ENCODE data around the gene HOXD13.

The HOXD13 gene

GRCh38 chr2:176112375-176113302, 20.1 kb downstream of the HOXD13 start:
- H3K9ac ChIP-seq (ENCODE audit: insufficient read length, low read depth) = no peak overlapping the region
- H3K4me1 ChIP-seq (ENCODE audit: insufficient read depth, insufficient read length) = peaks cover 3% of the 10 kb centered on the region
- no peak for DNase-seq (ENCODE audit: low read depth, low spot score)
- H3K36me3 ChIP-seq (ENCODE audit: insufficient read depth, insufficient read length, low read length) = peaks cover 13% of the 10 kb centered on the region
- H3K27me3 ChIP-seq (ENCODE audit: insufficient read depth, insufficient read length) = peaks cover 99% of the 10 kb centered on the region
- peaks cover 10% of the 10 kb centered on the region; the same call in 1 of the 2 replicates for H3K9me3 ChIP-seq (ENCODE audit: insufficient read depth, low read length)
- no peak overlapping the region for H3K4me3 ChIP-seq (ENCODE audit: insufficient read length, low read depth)
- TF ChIP-seq SUZ12 (IDR thresholded peaks at IDR 0.05; ENCODE audit: extremely low read depth, insufficient read depth, insufficient read length) (no peak), YY1 (IDR thresholded peaks at IDR 0.05; ENCODE audit: insufficient read depth, insufficient read length) (no peak), ZNF274 (IDR thresholded peaks at IDR 0.05; ENCODE audit: low read depth, low read length) (no peak)

GRCh38 chr2:176114120-176114929, 21.8 kb downstream of the HOXD13 start:
- no peak for TF ChIP-seq SUZ12 (IDR thresholded peaks at IDR 0.05; ENCODE audit: extremely low read depth, insufficient read depth, insufficient read length)
- TF ChIP-seq ZNF274 (IDR thresholded peaks at IDR 0.05; ENCODE audit: low read depth, low read length) = no peak
- TF ChIP-seq YY1 (IDR thresholded peaks at IDR 0.05; ENCODE audit: insufficient read depth, insufficient read length) = no peak
- no peak for DNase-seq (ENCODE audit: low read depth, low spot score)
- H3K9ac ChIP-seq (ENCODE audit: insufficient read length, low read depth) = no peak overlapping the region
- H3K36me3 ChIP-seq (ENCODE audit: insufficient read depth, insufficient read length, low read length) = peaks cover 15% of the 10 kb centered on the region
- H3K27me3 ChIP-seq (ENCODE audit: insufficient read depth, insufficient read length) = peaks cover 99% of the 10 kb centered on the region
- H3K4me3 ChIP-seq (ENCODE audit: insufficient read length, low read depth) = no peak overlapping the region
- peaks cover 2% of the 10 kb centered on the region for H3K4me1 ChIP-seq (ENCODE audit: insufficient read depth, insufficient read length)
- H3K9me3 ChIP-seq (ENCODE audit: insufficient read depth, low read length) = peaks cover 10% of the 10 kb centered on the region; the same call in 1 of the 2 replicates

- Histone ChIP-seq H3K4me3 (ENCODE audit: insufficient read length, low read depth) (no peak overlapping the region), H3K27me3 (ENCODE audit: insufficient read depth, insufficient read length) (peaks cover 99% of the 10 kb centered on the region), H3K4me1 (ENCODE audit: insufficient read depth, insufficient read length) (peaks cover 2% of the 10 kb centered on the region), H3K9ac (ENCODE audit: insufficient read length, low read depth) (no peak overlapping the region), H3K36me3 (ENCODE audit: insufficient read depth, insufficient read length, low read length) (peaks cover 15% of the 10 kb centered on the region), H3K9me3 (ENCODE audit: insufficient read depth, low read length) (peaks cover 10% of the 10 kb centered on the region; the same call in 1 of the 2 replicates)
- no peak for TF ChIP-seq ZNF274 (IDR thresholded peaks at IDR 0.05; ENCODE audit: low read depth, low read length)
- no peak for TF ChIP-seq SUZ12 (IDR thresholded peaks at IDR 0.05; ENCODE audit: extremely low read depth, insufficient read depth, insufficient read length)
- TF ChIP-seq YY1 (IDR thresholded peaks at IDR 0.05; ENCODE audit: insufficient read depth, insufficient read length) = no peak
- DNase-seq (ENCODE audit: low read depth, low spot score) = no peak
Observed at GRCh38 chr2:176114930-176115625, 22.6 kb downstream of the HOXD13 start.

- Histone ChIP-seq H3K9me3 (ENCODE audit: insufficient read depth, low read length) (peaks cover 10% of the 10 kb centered on the region; the same call in 1 of the 2 replicates), H3K27me3 (ENCODE audit: insufficient read depth, insufficient read length) (peaks cover 99% of the 10 kb centered on the region), H3K4me1 (ENCODE audit: insufficient read depth, insufficient read length) (peaks cover 2% of the 10 kb centered on the region), H3K9ac (ENCODE audit: insufficient read length, low read depth) (no peak within 1 kb of the TSS), H3K4me3 (ENCODE audit: insufficient read length, low read depth) (peak within 1 kb of the TSS; percentile 15), H3K36me3 (ENCODE audit: insufficient read depth, insufficient read length, low read length) (peaks cover 15% of the 10 kb centered on the region)
- TF ChIP-seq ZNF274 (IDR thresholded peaks at IDR 0.05; ENCODE audit: low read depth, low read length) = no peak
- no peak for DNase-seq (ENCODE audit: low read depth, low spot score)
Observed at GRCh38 chr2:176115883-176116813, 23.6 kb downstream of the HOXD13 start, which contains the start of gene HOXD10. Gene HOXD10, plus strand, starts transcription at chr2:176116778. Its CDS starts 56 bp downstream, at chr2:176116834.

GRCh38 chr2:176117162-176117822, 24.8 kb downstream of the HOXD13 start:
- H3K27me3 ChIP-seq (ENCODE audit: insufficient read depth, insufficient read length) = peaks cover 99% of the 10 kb centered on the region

More at GRCh38 chr2:176117162-176117822, 24.8 kb downstream of the HOXD13 start:
- Histone ChIP-seq H3K4me1 (ENCODE audit: insufficient read depth, insufficient read length) (peaks cover 5% of the 10 kb centered on the region), H3K9me3 (ENCODE audit: insufficient read depth, low read length) (peaks cover 10% of the 10 kb centered on the region; the same call in 1 of the 2 replicates), H3K36me3 (ENCODE audit: insufficient read depth, insufficient read length, low read length) (peaks cover 9% of the 10 kb centered on the region), H3K9ac (ENCODE audit: insufficient read length, low read depth) (no peak overlapping the region), H3K4me3 (ENCODE audit: insufficient read length, low read depth) (no peak overlapping the region)
- DNase-seq (ENCODE audit: low read depth, low spot score) = no peak
- TF ChIP-seq ZNF274 (IDR thresholded peaks at IDR 0.05; ENCODE audit: low read depth, low read length) (no peak), YY1 (IDR thresholded peaks at IDR 0.05; ENCODE audit: insufficient read depth, insufficient read length) (no peak), SUZ12 (IDR thresholded peaks at IDR 0.05; ENCODE audit: extremely low read depth, insufficient read depth, insufficient read length) (no peak)
